Smooth muscle cell (in vitro differentiated cells): Measurements from ENCODE around the gene ENHO. TPM values are rescaled to one million over a fixed set of nuclear protein-coding genes. Genes with fewer than 3 reads are reported as not detected.
A peak's percentile ranks its signal among the peaks of the same experiment; 100 is the strongest.

Experiments used
- DNase-seq: peaks from one replicate; lab custom pipeline; 2025; ENCODE audit not compliant: unreplicated experiment; lab: John Stamatoyannopoulos, UW
- H2AFZ ChIP-seq: fragments of 200-600 bp; sonication (generic); 2 replicates; pipeline ENCODE4 v1.6.0; 2016; ENCODE audit warnings: antibody characterized with exemption, low read depth, mild to moderate bottlenecking
- H3F3A ChIP-seq: fragments of 200-600 bp; sonication (generic); 2 replicates; pipeline ENCODE4 v1.6.0; 2017; ENCODE audit warnings: antibody characterized with exemption, low read depth
- H3K27ac ChIP-seq: fragments of 200-600 bp; sonication (generic); 2 replicates; pipeline ENCODE4 v1.5.1; 2016; ENCODE audit warnings: low read depth, mild to moderate bottlenecking
- H3K27me3 ChIP-seq: fragments of 200-600 bp; sonication (generic); 2 replicates; pipeline ENCODE4 v1.6.1; 2016; ENCODE audit warnings: low read depth, mild to moderate bottlenecking
- H3K36me3 ChIP-seq: fragments of 200-600 bp; sonication (generic); 2 replicates; pipeline ENCODE4 v1.5.1; 2016; ENCODE audit warnings: low read depth
- H3K4me1 ChIP-seq: fragments of 200-600 bp; sonication (generic); 2 replicates; pipeline ENCODE4 v1.5.1; 2016; ENCODE audit warnings: low read depth
- H3K4me2 ChIP-seq: fragments of 200-600 bp; sonication (generic); 2 replicates; pipeline ENCODE4 v1.6.0; 2016; ENCODE audit warnings: mild to moderate bottlenecking
- H3K4me3 ChIP-seq: fragments of 200-600 bp; sonication (generic); 2 replicates; pipeline ENCODE4 v1.5.1; 2016; ENCODE audit warnings: mild to moderate bottlenecking
- H3K79me2 ChIP-seq: fragments of 200-600 bp; sonication (generic); 2 replicates; pipeline ENCODE4 v1.6.0; 2016; ENCODE audit warnings: low read depth, mild to moderate bottlenecking
- H3K9ac ChIP-seq: fragments of 200-600 bp; sonication (generic); 2 replicates; pipeline ENCODE4 v1.6.0; 2016; ENCODE audit warnings: low read depth
- H3K9me3 ChIP-seq: fragments of 200-600 bp; sonication (generic); replicated peaks from 2 replicates; pipeline ENCODE4 v1.5.1; 2016; ENCODE audit warnings: low read depth
- H4K20me1 ChIP-seq: fragments of 200-600 bp; sonication (generic); 2 replicates; pipeline ENCODE4 v1.6.0; 2016; ENCODE audit warnings: low read depth
- WGBS: methylation state at CpG from one replicate; pipeline ENCODE4 v1.1.7; 2016; ENCODE audit warnings: low lambda C conversion rate; 5-methylcytosine and 5-hydroxymethylcytosine counted together
- polyA plus RNA-seq: library from polyadenylated mRNA; unstranded; fragments of >200 nt; fragmentation: Nextera tagmentation; extraction: Ambion mirVana; gene quantifications from 2 replicates; pipeline ENCODE4 v1.2.1, GENCODE V29; 2016
- total RNA-seq: library from RNA; depleted of rRNA; stranded (reverse); fragments of >200 nt; gene quantifications from 2 replicates; pipeline ENCODE4 v1.2.3, GENCODE V29; 2014
- TF ChIP-seq, protein P1 (sequence below): fragments of 200-600 bp; sonication (generic); IDR thresholded peaks from 2 replicates; pipeline ENCODE4 v1.5.1; 2017; ENCODE audit warnings: borderline replicate concordance, mild to moderate bottlenecking, antibody characterized with exemption; ENCODE audit not compliant: insufficient read depth, poor library complexity, severe bottlenecking

Gene ENHO
- total and polyA plus RNA-seq, 2 experiments from 2014 or later: 0.97 TPM; not detected in 1

- H3K27me3 ChIP-seq: no peaks in the 10 kb centered on the region
- peaks cover 3% of the 10 kb centered on the region for H4K20me1 ChIP-seq
- no peaks in the 10 kb centered on the region for H3K36me3 ChIP-seq
- no peaks in the 10 kb centered on the region for H3K9me3 ChIP-seq
- peaks cover 46% of the 10 kb centered on the region for H3K4me1 ChIP-seq
- no peak overlapping the region for H3K9ac ChIP-seq
- H3K4me3 ChIP-seq: no peak overlapping the region
- H3K79me2 ChIP-seq: peaks cover 15% of the 10 kb centered on the region
- no peak overlapping the region for H2AFZ ChIP-seq
- 87% methylated on average over 7 of the region's 7 CpGs for WGBS
- peak overlapping the region; percentile 23 for H3K27ac ChIP-seq
- TF ChIP-seq, protein P1, sequence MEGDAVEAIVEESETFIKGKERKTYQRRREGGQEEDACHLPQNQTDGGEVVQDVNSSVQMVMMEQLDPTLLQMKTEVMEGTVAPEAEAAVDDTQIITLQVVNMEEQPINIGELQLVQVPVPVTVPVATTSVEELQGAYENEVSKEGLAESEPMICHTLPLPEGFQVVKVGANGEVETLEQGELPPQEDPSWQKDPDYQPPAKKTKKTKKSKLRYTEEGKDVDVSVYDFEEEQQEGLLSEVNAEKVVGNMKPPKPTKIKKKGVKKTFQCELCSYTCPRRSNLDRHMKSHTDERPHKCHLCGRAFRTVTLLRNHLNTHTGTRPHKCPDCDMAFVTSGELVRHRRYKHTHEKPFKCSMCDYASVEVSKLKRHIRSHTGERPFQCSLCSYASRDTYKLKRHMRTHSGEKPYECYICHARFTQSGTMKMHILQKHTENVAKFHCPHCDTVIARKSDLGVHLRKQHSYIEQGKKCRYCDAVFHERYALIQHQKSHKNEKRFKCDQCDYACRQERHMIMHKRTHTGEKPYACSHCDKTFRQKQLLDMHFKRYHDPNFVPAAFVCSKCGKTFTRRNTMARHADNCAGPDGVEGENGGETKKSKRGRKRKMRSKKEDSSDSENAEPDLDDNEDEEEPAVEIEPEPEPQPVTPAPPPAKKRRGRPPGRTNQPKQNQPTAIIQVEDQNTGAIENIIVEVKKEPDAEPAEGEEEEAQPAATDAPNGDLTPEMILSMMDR: no peak
- H3F3A ChIP-seq: peaks cover under 1% of the 10 kb centered on the region
- no peak overlapping the region for H3K4me2 ChIP-seq
- no peak for DNase-seq
Observed at GRCh38 chr9:34570809-34571480, 48.2 kb upstream of the ENHO start.

DNA sequence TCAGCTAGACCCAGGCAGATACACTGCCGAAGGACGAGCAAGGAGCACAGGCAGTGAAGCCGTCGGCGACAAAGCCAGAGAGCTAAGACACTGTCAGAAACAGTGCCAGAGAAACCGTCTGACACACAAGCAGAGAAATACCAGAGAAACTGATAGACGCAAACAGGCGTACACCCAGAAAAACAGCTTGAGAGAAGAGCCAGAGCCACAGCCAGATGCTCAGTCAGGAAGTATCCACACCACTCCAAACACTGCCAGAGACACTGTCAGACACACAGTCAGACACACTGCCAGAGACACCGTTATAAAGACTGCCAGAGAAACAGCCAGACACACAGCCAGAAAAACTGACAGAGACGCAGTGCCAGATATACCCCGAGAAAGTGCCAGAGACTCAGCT, 47.6 kb upstream of the ENHO start:
- peak overlapping the region; percentile 36 for H3K4me2 ChIP-seq
- H3K9me3 ChIP-seq: no peaks in the 10 kb centered on the region
- H3K4me3 ChIP-seq: no peak overlapping the region
- 26% methylated on average over 11 of the region's 11 CpGs for WGBS
- TF ChIP-seq, protein P1: no peak
- H3K9ac ChIP-seq: no peak overlapping the region
- no peaks in the 10 kb centered on the region for H3K36me3 ChIP-seq
- no peaks in the 10 kb centered on the region for H3F3A ChIP-seq
- peaks cover 15% of the 10 kb centered on the region for H3K79me2 ChIP-seq
- H3K27me3 ChIP-seq: no peaks in the 10 kb centered on the region
- H3K27ac ChIP-seq: peak overlapping the region; percentile 23
- peaks cover 44% of the 10 kb centered on the region for H3K4me1 ChIP-seq
- DNase-seq: no peak
- peak overlapping the region; percentile 54 for H2AFZ ChIP-seq
- peaks cover 3% of the 10 kb centered on the region for H4K20me1 ChIP-seq

DNA sequence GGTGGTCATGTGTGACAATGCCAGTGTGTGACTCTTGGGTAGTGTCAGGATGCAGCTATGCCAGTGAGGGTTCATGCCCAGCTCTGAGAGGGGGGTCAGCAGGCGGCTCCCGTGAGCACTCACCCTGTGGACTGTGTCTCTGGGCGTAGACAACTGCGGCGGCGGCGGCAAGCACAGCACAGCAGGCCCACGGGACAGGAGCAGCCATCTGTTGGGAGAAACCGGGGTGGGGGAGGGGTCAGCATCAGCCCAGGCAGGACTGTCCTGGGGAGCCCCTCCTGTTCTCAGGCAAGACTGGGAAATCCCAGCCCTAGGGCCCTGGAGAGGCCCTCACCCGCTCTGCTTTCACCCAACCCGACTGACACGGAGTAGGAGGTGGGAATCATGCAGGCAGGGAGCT, 46.0 kb upstream of the ENHO start:
- Histone ChIP-seq H2AFZ (no peak overlapping the region), H3K4me2 (no peak overlapping the region), H3K27me3 (no peaks in the 10 kb centered on the region), H3K27ac (no peak overlapping the region), H4K20me1 (peaks cover 3% of the 10 kb centered on the region), H3K79me2 (peaks cover 9% of the 10 kb centered on the region), H3K4me3 (no peak overlapping the region), H3F3A (no peaks in the 10 kb centered on the region), H3K9ac (no peak overlapping the region), H3K36me3 (no peaks in the 10 kb centered on the region), H3K4me1 (peaks cover 42% of the 10 kb centered on the region), H3K9me3 (no peaks in the 10 kb centered on the region)
- DNase-seq: no peak
- WGBS: 78% methylated on average over 12 of the region's 12 CpGs
- TF ChIP-seq, protein P1: no peak

GRCh38 chr9:34568133-34568532, 45.3 kb upstream of the ENHO start:
- Histone ChIP-seq H2AFZ (no peak overlapping the region), H4K20me1 (peaks cover 3% of the 10 kb centered on the region), H3K79me2 (peaks cover 8% of the 10 kb centered on the region), H3K27ac (no peak overlapping the region), H3K4me2 (no peak overlapping the region), H3K4me1 (peaks cover 37% of the 10 kb centered on the region), H3K36me3 (no peaks in the 10 kb centered on the region), H3K27me3 (no peaks in the 10 kb centered on the region), H3K9me3 (no peaks in the 10 kb centered on the region), H3K4me3 (no peak overlapping the region), H3K9ac (no peak overlapping the region), H3F3A (no peaks in the 10 kb centered on the region)
- no peak for DNase-seq
- 92% methylated on average over 7 of the region's 7 CpGs for WGBS
- TF ChIP-seq, protein P1: no peak
